ENCODE data around the gene USP10. TPM values are rescaled to one million over a fixed set of nuclear protein-coding genes. Genes with fewer than 3 reads are reported as not detected.

The USP10 gene
- total RNA-seq, 1 experiment from 2014 or later, result 203 TPM

GRCh38 chr16:84667600-84668309 is 32.0 kb upstream of the USP10 start:
- Histone ChIP-seq H3T11ph (ENCODE audit: low read length) (no peak overlapping the region), H3K4me1 (ENCODE audit: insufficient read depth, low read length) (no peaks in the 10 kb centered on the region), H2AFZ (ENCODE audit: low read length) (no peak overlapping the region), H3K27ac (ENCODE audit: insufficient read length, low read depth, low read length) (no peak overlapping the region), H4K20me1 (ENCODE audit: control insufficient read depth, insufficient read depth, insufficient read length) (no peaks in the 10 kb centered on the region), H3K9ac (ENCODE audit: extremely low read depth, insufficient read length, low read length) (no peak overlapping the region), H3K56ac (ENCODE audit: insufficient read length, low read depth, low read length) (no peak overlapping the region), H2BK120ac (ENCODE audit: low read depth, low read length, poor library complexity, severe bottlenecking) (no peak overlapping the region), H3K4me2 (ENCODE audit: insufficient read depth, insufficient read length, low read length) (no peak overlapping the region), H4K91ac (ENCODE audit: insufficient read length, low read depth, low read length) (no peak overlapping the region), H3K4ac (ENCODE audit: low read depth, low read length) (no peak overlapping the region), H3K23me2 (ENCODE audit: insufficient read length, low read depth, low read length, poor library complexity, severe bottlenecking) (no peaks in the 10 kb centered on the region), H2BK15ac (ENCODE audit: low read depth, low read length) (no peak overlapping the region), H3K9me3 (ENCODE audit: control insufficient read depth, low read depth, low read length) (no peaks in the 10 kb centered on the region), H3K79me2 (ENCODE audit: insufficient read depth, low read length) (no peaks in the 10 kb centered on the region), H4K8ac (replicated peaks; ENCODE audit: insufficient read length, low read depth, low read length) (no peak overlapping the region), H3K18ac (ENCODE audit: insufficient read length, low read depth, low read length) (no peak overlapping the region), H4K5ac (ENCODE audit: insufficient read length, low read depth, low read length) (no peak overlapping the region), H3K23ac (ENCODE audit: insufficient read length, low read depth, low read length) (no peak overlapping the region), H2AK5ac (ENCODE audit: insufficient read length, low read length) (no peak overlapping the region), H2BK5ac (ENCODE audit: insufficient read length, low read length) (no peak overlapping the region), H2BK12ac (ENCODE audit: insufficient read length, low read depth, low read length) (no peak overlapping the region), H3K79me1 (ENCODE audit: insufficient read depth, low read depth, low read length, poor library complexity, severe bottlenecking) (no peaks in the 10 kb centered on the region), H3K14ac (ENCODE audit: insufficient read depth, low read length) (no peak overlapping the region), H2BK20ac (ENCODE audit: low read depth, low read length, poor library complexity, severe bottlenecking) (no peak overlapping the region), H3K27me3 (ENCODE audit: insufficient read depth, low read length) (no peaks in the 10 kb centered on the region)
- H3K4me3 Mint-ChIP-seq, result peak overlapping the region in 1 of 2 experiments; percentile 62; a peak in 3 of 5 replicates
- peaks cover 30 to 36% of the 10 kb centered on the region in 2 experiments for H3K4me1 Mint-ChIP-seq
- WGBS (ENCODE audit: extremely low coverage, insufficient read length, low lambda C conversion rate), result no CpG with 5 or more reads among the region's 16 CpGs
- no peaks in the 10 kb centered on the region for H3K27me3 Mint-ChIP-seq (ENCODE audit: low read depth)
- peak overlapping the region in 2 of 3 experiments; percentile 70 to 83; a peak in 4 of 7 replicates for H3K27ac Mint-ChIP-seq
- DNase-seq, result no peak
- no peak for TF ChIP-seq CTCF (conservative IDR thresholded peaks at IDR 0.05)
- no peaks in the 10 kb centered on the region for H3K9me3 Mint-ChIP-seq
- H3K36me3 Mint-ChIP-seq (ENCODE audit: insufficient read depth in 1 of 3, low read depth in 3 of 3), result peaks cover 3 to 6% (median 5%) of the 10 kb centered on the region in 3 experiments; a peak in 6 of 7 replicates

All from H9 (cell line).